ENCODE results near the gene CHCHD2. TPM values are rescaled to one million over a fixed set of nuclear protein-coding genes. Genes with fewer than 3 reads are reported as not detected.
"Not testable (repeated sequence)": the region's sequence is repeated elsewhere in the genome, so short reads cannot be mapped to it uniquely, and the experiment has no call there.

CHCHD2 gene
- total RNA-seq, 1 experiment from 2014 or later = 454 TPM

DNA sequence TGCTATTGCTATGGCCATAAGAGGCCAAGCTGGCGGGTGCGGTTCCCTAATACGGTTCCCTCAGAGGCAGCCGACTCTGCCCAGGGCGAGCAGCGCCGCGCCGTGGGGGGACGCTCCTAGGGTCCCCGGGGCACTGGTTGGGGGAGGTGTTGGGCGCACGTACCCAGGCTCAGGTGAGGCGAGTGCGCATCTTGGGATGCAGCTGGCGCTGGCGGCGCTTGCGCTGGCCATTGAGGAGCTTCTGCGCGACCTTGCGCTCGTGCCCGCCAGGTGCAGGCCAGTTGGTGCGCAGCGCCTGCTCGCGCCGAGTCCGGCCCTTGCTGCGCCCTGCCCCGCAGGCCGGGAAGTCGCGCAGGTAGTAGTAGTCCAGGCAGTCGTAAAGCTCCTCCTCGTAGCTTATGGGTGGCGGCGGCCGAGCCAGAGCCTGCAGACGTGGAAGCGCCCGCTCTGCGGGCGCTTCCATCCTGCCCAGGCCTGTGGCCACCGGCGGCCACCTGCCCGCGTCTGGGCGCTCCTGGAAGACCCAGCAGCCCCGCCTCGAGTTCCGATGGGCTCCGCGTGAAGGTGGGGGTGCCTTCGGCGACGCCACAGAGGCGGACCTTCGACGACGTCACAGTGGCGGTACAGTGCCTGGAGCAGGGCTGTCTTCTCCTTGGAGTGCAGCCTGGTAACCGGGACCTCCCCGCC is 9.7 kb upstream of the CHCHD2 start, which contains the start of gene NUPR2:
Gene NUPR2, minus strand, starts transcription at position 566 of the 687 bp plus-strand sequence. Its CDS starts 103 bp downstream, at position 463.
- no peak within 1 kb of the TSS for H3K4me3 Mint-ChIP-seq (ENCODE audit: unreplicated experiment)
- no TSS peak for BruUV-seq (replicated peaks)
- intact Hi-C loops (cut with micrococcal nuclease; ENCODE audit: unreplicated experiment) = no loop called here

DNA sequence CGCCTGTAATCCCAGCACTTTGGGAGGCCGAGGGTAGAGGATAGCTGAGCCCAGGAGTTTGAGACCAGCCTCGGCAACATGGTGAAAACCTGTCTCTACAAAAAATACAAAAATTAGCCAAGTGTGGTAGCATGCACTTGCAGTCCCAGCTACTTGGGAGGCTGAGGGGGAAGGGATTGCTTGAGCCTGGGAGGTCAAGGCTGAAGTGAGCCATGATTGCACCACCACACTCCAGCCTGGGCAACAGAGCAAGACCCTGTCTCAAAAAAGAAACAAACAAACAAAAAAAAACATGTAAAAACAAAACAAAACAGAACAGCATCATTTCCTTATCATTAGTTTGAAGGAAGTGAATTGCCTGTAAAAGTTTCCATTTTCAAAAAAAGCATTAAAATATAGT is 6.0 kb upstream of the CHCHD2 start:
- H3K27me3 ChIP-seq (replicated peaks; ENCODE audit: control insufficient read depth, insufficient read depth, low read length); H3K27me3 Mint-ChIP-seq (ENCODE audit: insufficient read depth, unreplicated experiment); H3K4me3 ChIP-seq (ENCODE audit: low read depth, low read length); H3K4me3 Mint-ChIP-seq (ENCODE audit: unreplicated experiment); intact Hi-C loops (cut with micrococcal nuclease; ENCODE audit: unreplicated experiment); H3K36me3 Mint-ChIP-seq (ENCODE audit: insufficient read depth, unreplicated experiment); H3K36me3 ChIP-seq (ENCODE audit: control insufficient read depth, insufficient read depth, low read length); H3K4me1 Mint-ChIP-seq (ENCODE audit: low read depth, unreplicated experiment); CTCF ChIA-PET; H3K9me3 Mint-ChIP-seq (ENCODE audit: unreplicated experiment); H3K9me3 ChIP-seq; BruUV-seq (replicated peaks); DNase-seq; POLR2A ChIA-PET; H3K27ac Mint-ChIP-seq (ENCODE audit: unreplicated experiment): not testable (repeated sequence)
- H3K4me1 ChIP-seq = peaks cover 18% of the 10 kb centered on the region

More for the DNA sequence above, 9.7 kb upstream of the CHCHD2 start, which contains the start of gene NUPR2:
- POLR2A ChIA-PET = no interaction called here
- no peak within 1 kb of the TSS for H3K4me3 ChIP-seq (ENCODE audit: low read depth, low read length)
- Mint-ChIP-seq H3K27me3 (ENCODE audit: insufficient read depth, unreplicated experiment) (no peaks in the 10 kb centered on the region), H3K36me3 (ENCODE audit: insufficient read depth, unreplicated experiment) (no peaks in the 10 kb centered on the region), H3K27ac (ENCODE audit: unreplicated experiment) (no peak within 1 kb of the TSS), H3K9me3 (ENCODE audit: unreplicated experiment) (no peaks in the 10 kb centered on the region), H3K4me1 (ENCODE audit: low read depth, unreplicated experiment) (peaks cover 7% of the 10 kb centered on the region)
- H3K4me1 ChIP-seq = peaks cover 18% of the 10 kb centered on the region
- H3K27me3 ChIP-seq (replicated peaks; ENCODE audit: control insufficient read depth, insufficient read depth, low read length) = no peaks in the 10 kb centered on the region
- no peaks in the 10 kb centered on the region for H3K36me3 ChIP-seq (ENCODE audit: control insufficient read depth, insufficient read depth, low read length)
- CTCF ChIA-PET = no interaction called here
- no peak for DNase-seq
- H3K9me3 ChIP-seq = no peaks in the 10 kb centered on the region
- TF ChIP-seq, protein P1, sequence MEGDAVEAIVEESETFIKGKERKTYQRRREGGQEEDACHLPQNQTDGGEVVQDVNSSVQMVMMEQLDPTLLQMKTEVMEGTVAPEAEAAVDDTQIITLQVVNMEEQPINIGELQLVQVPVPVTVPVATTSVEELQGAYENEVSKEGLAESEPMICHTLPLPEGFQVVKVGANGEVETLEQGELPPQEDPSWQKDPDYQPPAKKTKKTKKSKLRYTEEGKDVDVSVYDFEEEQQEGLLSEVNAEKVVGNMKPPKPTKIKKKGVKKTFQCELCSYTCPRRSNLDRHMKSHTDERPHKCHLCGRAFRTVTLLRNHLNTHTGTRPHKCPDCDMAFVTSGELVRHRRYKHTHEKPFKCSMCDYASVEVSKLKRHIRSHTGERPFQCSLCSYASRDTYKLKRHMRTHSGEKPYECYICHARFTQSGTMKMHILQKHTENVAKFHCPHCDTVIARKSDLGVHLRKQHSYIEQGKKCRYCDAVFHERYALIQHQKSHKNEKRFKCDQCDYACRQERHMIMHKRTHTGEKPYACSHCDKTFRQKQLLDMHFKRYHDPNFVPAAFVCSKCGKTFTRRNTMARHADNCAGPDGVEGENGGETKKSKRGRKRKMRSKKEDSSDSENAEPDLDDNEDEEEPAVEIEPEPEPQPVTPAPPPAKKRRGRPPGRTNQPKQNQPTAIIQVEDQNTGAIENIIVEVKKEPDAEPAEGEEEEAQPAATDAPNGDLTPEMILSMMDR (IDR thresholded peaks at IDR 0.05; ENCODE audit: insufficient read depth in 1 of 2, low read depth in 1 of 2, low read length in 1 of 2, severe bottlenecking in 1 of 2, unreplicated experiment in 1 of 2) = no peak

DNA sequence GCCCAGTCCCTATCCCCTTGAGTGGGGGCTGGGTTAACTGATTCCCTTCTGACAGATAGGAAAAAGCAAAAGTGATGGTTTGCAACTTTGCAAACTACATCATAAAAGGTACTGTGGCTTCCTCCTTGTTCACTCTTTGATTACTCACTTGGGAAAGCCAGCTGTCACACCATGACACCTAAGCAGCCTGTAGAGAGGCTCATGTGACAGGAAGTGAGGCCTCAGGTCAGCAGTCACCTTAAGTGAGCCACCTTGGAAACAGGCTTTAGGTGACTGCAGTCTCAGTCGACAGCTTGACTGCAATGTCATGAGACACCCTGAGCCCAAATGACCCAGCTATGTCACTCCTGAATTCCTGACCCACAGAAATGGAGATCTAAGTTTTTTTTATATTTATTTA is 4.3 kb upstream of the CHCHD2 start:
- H3K9me3 ChIP-seq = no peaks in the 10 kb centered on the region
- no peaks in the 10 kb centered on the region for H3K9me3 Mint-ChIP-seq (ENCODE audit: unreplicated experiment)
- intact Hi-C loops (cut with micrococcal nuclease; ENCODE audit: unreplicated experiment) = no loop called here
- no peaks in the 10 kb centered on the region for H3K27me3 ChIP-seq (replicated peaks; ENCODE audit: control insufficient read depth, insufficient read depth, low read length)
- TF ChIP-seq, protein P1 (IDR thresholded peaks at IDR 0.05; ENCODE audit: insufficient read depth in 1 of 2, low read depth in 1 of 2, low read length in 1 of 2, severe bottlenecking in 1 of 2, unreplicated experiment in 1 of 2) = no peak
- DNase-seq = no peak
- peaks cover 12% of the 10 kb centered on the region for H3K36me3 Mint-ChIP-seq (ENCODE audit: insufficient read depth, unreplicated experiment)
- H3K4me1 ChIP-seq = peaks cover 18% of the 10 kb centered on the region
- H3K4me3 ChIP-seq (ENCODE audit: low read depth, low read length) = no peak overlapping the region
- no TSS peak for BruUV-seq (replicated peaks)
- H3K4me3 Mint-ChIP-seq (ENCODE audit: unreplicated experiment) = no peak overlapping the region
- POLR2A ChIA-PET = no interaction called here
- H3K36me3 ChIP-seq (ENCODE audit: control insufficient read depth, insufficient read depth, low read length) = no peaks in the 10 kb centered on the region
- no peak overlapping the region for H3K27ac Mint-ChIP-seq (ENCODE audit: unreplicated experiment)
- peaks cover 16% of the 10 kb centered on the region for H3K4me1 Mint-ChIP-seq (ENCODE audit: low read depth, unreplicated experiment)
- CTCF ChIA-PET = no interaction called here
- no peaks in the 10 kb centered on the region for H3K27me3 Mint-ChIP-seq (ENCODE audit: insufficient read depth, unreplicated experiment)
